ENCODE results near the gene UCHL1. TPM values are rescaled to one million over a fixed set of nuclear protein-coding genes. Genes with fewer than 3 reads are reported as not detected.

Gene UCHL1
- total RNA-seq, 1 experiment from 2014 or later: 19.3 TPM

GRCh38 chr4:41221850-41222645 is 34.7 kb upstream of the UCHL1 start:
- H3K4me1 Mint-ChIP-seq (ENCODE audit: low read depth, unreplicated experiment): no peaks in the 10 kb centered on the region
- CTCF ChIA-PET: interaction anchor here (0.7 kb wide), 1 partner anchor 123 kb away, joined by 4 read pairs; no protein-coding TSS in a partner anchor
- no peaks in the 10 kb centered on the region for H3K27me3 Mint-ChIP-seq (ENCODE audit: unreplicated experiment)
- H3K27ac Mint-ChIP-seq (ENCODE audit: unreplicated experiment): no peak overlapping the region
- no TSS peak for BruUV-seq (replicated peaks)
- H3K36me3 Mint-ChIP-seq (ENCODE audit: insufficient read depth, unreplicated experiment): no peaks in the 10 kb centered on the region
- no peak for DNase-seq
- no peak for TF ChIP-seq CTCF (IDR thresholded peaks at IDR 0.05; ENCODE audit: unreplicated experiment)
- no peak overlapping the region for H3K4me3 Mint-ChIP-seq (ENCODE audit: low read depth, unreplicated experiment)
- intact Hi-C loops (cut with micrococcal nuclease; ENCODE audit: unreplicated experiment): no loop called here
- H3K9me3 Mint-ChIP-seq (ENCODE audit: low read depth, unreplicated experiment): no peaks in the 10 kb centered on the region

GRCh38 chr4:41227902-41228301 is 28.8 kb upstream of the UCHL1 start:
- no TSS peak for BruUV-seq (replicated peaks)
- intact Hi-C loops (cut with micrococcal nuclease; ENCODE audit: unreplicated experiment): no loop called here
- no peak for DNase-seq
- no peak overlapping the region for H3K4me3 Mint-ChIP-seq (ENCODE audit: low read depth, unreplicated experiment)
- no peaks in the 10 kb centered on the region for H3K9me3 Mint-ChIP-seq (ENCODE audit: low read depth, unreplicated experiment)
- H3K27me3 Mint-ChIP-seq (ENCODE audit: unreplicated experiment): no peaks in the 10 kb centered on the region
- CTCF ChIA-PET: no interaction called here
- no peak overlapping the region for H3K27ac Mint-ChIP-seq (ENCODE audit: unreplicated experiment)
- peaks cover 5% of the 10 kb centered on the region for H3K36me3 Mint-ChIP-seq (ENCODE audit: insufficient read depth, unreplicated experiment)
- TF ChIP-seq CTCF (IDR thresholded peaks at IDR 0.05; ENCODE audit: unreplicated experiment): no peak
- H3K4me1 Mint-ChIP-seq (ENCODE audit: low read depth, unreplicated experiment): no peaks in the 10 kb centered on the region

- no peak for TF ChIP-seq CTCF (IDR thresholded peaks at IDR 0.05; ENCODE audit: unreplicated experiment)
- Mint-ChIP-seq H3K4me1 (ENCODE audit: low read depth, unreplicated experiment) (no peaks in the 10 kb centered on the region), H3K27ac (ENCODE audit: unreplicated experiment) (no peak overlapping the region), H3K9me3 (ENCODE audit: low read depth, unreplicated experiment) (no peaks in the 10 kb centered on the region), H3K27me3 (ENCODE audit: unreplicated experiment) (no peaks in the 10 kb centered on the region), H3K36me3 (ENCODE audit: insufficient read depth, unreplicated experiment) (peaks cover 5% of the 10 kb centered on the region), H3K4me3 (ENCODE audit: low read depth, unreplicated experiment) (no peak overlapping the region)
- DNase-seq: no peak
- no TSS peak for BruUV-seq (replicated peaks)
- CTCF ChIA-PET: no interaction called here
- intact Hi-C loops (cut with micrococcal nuclease; ENCODE audit: unreplicated experiment): no loop called here
These were observed 24.3 kb upstream of the UCHL1 start for GRCh38 chr4:41232406-41232805.

GRCh38 chr4:41232856-41233255 is 23.9 kb upstream of the UCHL1 start:
- TF ChIP-seq CTCF (IDR thresholded peaks at IDR 0.05; ENCODE audit: unreplicated experiment): no peak

More at GRCh38 chr4:41232856-41233255, 23.9 kb upstream of the UCHL1 start:
- Mint-ChIP-seq H3K27ac (ENCODE audit: unreplicated experiment) (no peak overlapping the region), H3K4me3 (ENCODE audit: low read depth, unreplicated experiment) (no peak overlapping the region), H3K27me3 (ENCODE audit: unreplicated experiment) (no peaks in the 10 kb centered on the region), H3K9me3 (ENCODE audit: low read depth, unreplicated experiment) (no peaks in the 10 kb centered on the region), H3K36me3 (ENCODE audit: insufficient read depth, unreplicated experiment) (peaks cover 5% of the 10 kb centered on the region), H3K4me1 (ENCODE audit: low read depth, unreplicated experiment) (no peaks in the 10 kb centered on the region)
- no peak for DNase-seq
- no TSS peak for BruUV-seq (replicated peaks)
- intact Hi-C loops (cut with micrococcal nuclease; ENCODE audit: unreplicated experiment): no loop called here
- CTCF ChIA-PET: no interaction called here
